A673 (cell line): ENCODE results near the gene SMIM45.

Source experiments
- BruUV-seq: library from RNA; stranded (reverse); fragments of 400-500 nt; replicated peaks from 2 replicates; lab custom pipeline; 2021; lab: Mats Ljungman, UMichigan
- CTCF ChIA-PET: fragments of 300-600 bp; sonication (Branson Sonifier 250); formaldehyde crosslinking; loops from one replicate; lab custom pipeline; 2022; ENCODE audit warnings: antibody characterized with exemption; lab: Charles Lee
- POLR2A ChIA-PET: fragments of 300-600 bp; sonication (Branson Sonifier 250); formaldehyde crosslinking; loops from one replicate; lab custom pipeline; 2022; ENCODE audit warnings: antibody characterized with exemption; ENCODE audit not compliant: low non-redundant PET; lab: Charles Lee
- DNase-seq: peaks from one replicate; pipeline ENCODE4 v3.0.0-alpha.2; 2015; ENCODE audit warnings: low spot score
- H3K27ac ChIP-seq: fragments of 200-600 bp; sonication (generic); 2 replicates; pipeline ENCODE4 v1.5.1; 2016; ENCODE audit warnings: mixed run types, low read depth, mild to moderate bottlenecking, mixed read lengths, antibody characterized with exemption, low read length; ENCODE audit not compliant: poor library complexity, severe bottlenecking
- H3K27me3 ChIP-seq: fragments of 200-600 bp; sonication (generic); replicated peaks from 2 replicates; pipeline ENCODE4 v1.6.1; 2017; ENCODE audit warnings: mixed run types, low read depth, mild to moderate bottlenecking, mixed read lengths, antibody characterized with exemption, low read length; ENCODE audit not compliant: insufficient read depth, poor library complexity
- H3K36me3 ChIP-seq: fragments of 200-600 bp; sonication (generic); 2 replicates; pipeline ENCODE4 v1.6.1; 2016; ENCODE audit warnings: mixed run types, mild to moderate bottlenecking, mixed read lengths, antibody characterized with exemption, low read length; ENCODE audit not compliant: insufficient read depth, poor library complexity, severe bottlenecking
- H3K4me1 ChIP-seq: fragments of 200-600 bp; sonication (generic); 2 replicates; pipeline ENCODE4 v1.6.1; 2017; ENCODE audit warnings: mixed run types, mild to moderate bottlenecking, mixed read lengths, antibody characterized with exemption, low read length; ENCODE audit not compliant: insufficient read depth, poor library complexity, severe bottlenecking
- H3K4me3 ChIP-seq: fragments of 200-600 bp; sonication (generic); 2 replicates; pipeline ENCODE4 v1.5.1; 2016; ENCODE audit warnings: low read depth, mixed run types, mild to moderate bottlenecking, mixed read lengths, low read length; ENCODE audit not compliant: poor library complexity, severe bottlenecking
- H3K9me3 ChIP-seq: fragments of 200-600 bp; sonication (generic); 2 replicates; pipeline ENCODE4 v1.6.1; 2016; ENCODE audit warnings: mixed run types, low read depth, mild to moderate bottlenecking, mixed read lengths, antibody characterized with exemption, low read length; ENCODE audit not compliant: poor library complexity, severe bottlenecking
- EZH2 ChIP-seq: fragments of 200-600 bp; sonication (generic); IDR thresholded peaks from 2 replicates; pipeline ENCODE4 v1.6.1; 2017; ENCODE audit warnings: borderline replicate concordance, low read depth, mild to moderate bottlenecking, mixed read lengths, antibody characterized with exemption, low read length; ENCODE audit not compliant: poor library complexity, severe bottlenecking
- intact Hi-C: fragments of 100-400 bp; cut with micrococcal nuclease; formaldehyde crosslinking; loops from one replicate; pipeline ENCODE4 v1.10.0; 2022; ENCODE audit not compliant: unreplicated experiment
- TF ChIP-seq, protein P1 (sequence below): fragments of 300-800, 200-600 bp; sonication (generic); conservative IDR thresholded peaks from 2 replicates; pipeline ENCODE4 v1.5.1; 2017; ENCODE audit warnings: low read depth, mild to moderate bottlenecking, antibody characterized with exemption, low read length, moderate library complexity, mixed read lengths

The SMIM45 gene

GRCh38 chr22:41922328-41922727, 29.6 kb upstream of the SMIM45 start:
- BruUV-seq = no TSS peak
- ChIA-PET POLR2A (no interaction called here), CTCF (interaction anchor here (0.6 kb wide), 1 partner anchor 474 kb away, joined by 6 read pairs; no protein-coding TSS in a partner anchor)
- Histone ChIP-seq H3K4me3 (no peak overlapping the region), H3K27ac (no peak overlapping the region), H3K4me1 (peaks cover 29% of the 10 kb centered on the region), H3K27me3 (no peaks in the 10 kb centered on the region), H3K36me3 (no peaks in the 10 kb centered on the region), H3K9me3 (no peaks in the 10 kb centered on the region)
- TF ChIP-seq EZH2 = no peak
- TF ChIP-seq, protein P1, sequence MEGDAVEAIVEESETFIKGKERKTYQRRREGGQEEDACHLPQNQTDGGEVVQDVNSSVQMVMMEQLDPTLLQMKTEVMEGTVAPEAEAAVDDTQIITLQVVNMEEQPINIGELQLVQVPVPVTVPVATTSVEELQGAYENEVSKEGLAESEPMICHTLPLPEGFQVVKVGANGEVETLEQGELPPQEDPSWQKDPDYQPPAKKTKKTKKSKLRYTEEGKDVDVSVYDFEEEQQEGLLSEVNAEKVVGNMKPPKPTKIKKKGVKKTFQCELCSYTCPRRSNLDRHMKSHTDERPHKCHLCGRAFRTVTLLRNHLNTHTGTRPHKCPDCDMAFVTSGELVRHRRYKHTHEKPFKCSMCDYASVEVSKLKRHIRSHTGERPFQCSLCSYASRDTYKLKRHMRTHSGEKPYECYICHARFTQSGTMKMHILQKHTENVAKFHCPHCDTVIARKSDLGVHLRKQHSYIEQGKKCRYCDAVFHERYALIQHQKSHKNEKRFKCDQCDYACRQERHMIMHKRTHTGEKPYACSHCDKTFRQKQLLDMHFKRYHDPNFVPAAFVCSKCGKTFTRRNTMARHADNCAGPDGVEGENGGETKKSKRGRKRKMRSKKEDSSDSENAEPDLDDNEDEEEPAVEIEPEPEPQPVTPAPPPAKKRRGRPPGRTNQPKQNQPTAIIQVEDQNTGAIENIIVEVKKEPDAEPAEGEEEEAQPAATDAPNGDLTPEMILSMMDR = no peak
- DNase-seq = no peak
- intact Hi-C loops = no loop called here

DNA sequence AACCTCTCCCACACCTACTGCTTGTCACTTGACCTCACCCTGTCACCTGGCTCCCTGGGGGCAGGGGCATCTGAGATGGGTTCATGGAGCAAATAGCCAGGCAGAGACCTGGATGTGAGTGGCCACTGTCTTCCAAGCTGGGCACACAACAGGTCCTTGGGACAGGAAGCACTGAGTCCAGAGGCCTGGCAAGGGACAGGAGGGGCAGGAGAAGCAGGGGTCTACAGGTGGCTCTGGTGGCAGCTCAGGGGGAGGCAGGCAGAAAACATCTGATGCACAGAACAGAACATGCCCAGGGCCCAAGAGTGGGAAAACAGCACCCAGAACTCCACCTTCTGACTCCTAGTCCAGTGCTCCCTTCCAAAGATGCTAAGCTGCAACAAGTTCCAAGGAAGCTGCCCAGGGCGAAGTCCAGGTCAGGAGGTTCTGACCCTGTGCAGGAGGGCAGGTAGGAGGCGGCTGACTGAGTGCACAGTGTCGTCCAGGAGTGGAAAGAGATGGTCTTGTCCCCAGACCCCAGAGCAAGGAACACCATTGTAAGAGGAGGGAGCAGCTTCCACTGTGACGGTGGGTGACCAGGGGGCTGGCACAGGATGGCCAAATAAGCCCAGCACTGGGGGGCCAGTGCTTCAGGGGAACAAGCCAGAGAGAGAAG, 28.9 kb upstream of the SMIM45 start:
- CTCF ChIA-PET = no interaction called here
- no peaks in the 10 kb centered on the region for H3K36me3 ChIP-seq
- no peaks in the 10 kb centered on the region for H3K9me3 ChIP-seq
- no peak overlapping the region for H3K27ac ChIP-seq
- no peak for TF ChIP-seq EZH2
- TF ChIP-seq, protein P1 = no peak
- BruUV-seq = no TSS peak
- peaks cover 22% of the 10 kb centered on the region for H3K4me1 ChIP-seq
- H3K4me3 ChIP-seq = no peak overlapping the region
- no peak for DNase-seq
- no peaks in the 10 kb centered on the region for H3K27me3 ChIP-seq
- POLR2A ChIA-PET = no interaction called here
- intact Hi-C loops = no loop called here

DNA sequence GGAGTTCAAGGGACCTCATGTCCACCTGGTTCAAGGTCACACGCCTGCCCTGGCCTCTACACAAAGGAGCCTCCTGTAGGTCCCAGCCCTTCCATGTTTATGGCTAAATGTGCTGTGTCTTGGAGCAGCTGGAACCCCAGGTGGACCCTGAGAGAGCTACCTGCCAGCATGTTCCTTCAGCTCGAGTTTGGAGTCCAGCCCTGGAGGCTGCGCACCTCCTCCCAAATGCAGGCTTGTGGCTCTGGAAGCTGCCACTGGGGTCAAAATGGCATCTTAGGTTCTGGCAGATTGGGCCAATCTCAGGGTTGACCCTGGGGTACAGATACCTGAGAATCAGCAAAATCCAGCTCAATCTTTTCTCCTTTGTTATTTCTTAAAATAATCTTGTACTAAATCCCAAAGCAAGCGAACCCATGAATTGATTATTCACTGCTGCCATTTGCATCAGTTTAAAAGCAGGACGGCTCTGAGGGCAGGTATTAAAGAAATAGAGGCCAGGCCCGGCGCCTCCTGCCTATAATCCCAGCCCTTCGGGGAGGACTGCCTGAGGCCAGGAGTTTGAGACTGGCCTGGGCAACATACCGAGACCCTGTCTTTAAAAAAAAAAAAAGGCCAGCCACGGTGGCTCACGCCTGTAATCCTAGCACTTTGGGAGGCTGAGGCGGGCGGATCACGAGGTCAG, 28.2 kb upstream of the SMIM45 start:
- Histone ChIP-seq H3K36me3 (no peaks in the 10 kb centered on the region), H3K9me3 (no peaks in the 10 kb centered on the region), H3K4me3 (no peak overlapping the region), H3K4me1 (peaks cover 15% of the 10 kb centered on the region), H3K27me3 (no peaks in the 10 kb centered on the region), H3K27ac (no peak overlapping the region)
- CTCF ChIA-PET = no interaction called here
- intact Hi-C loops = no loop called here
- no peak for DNase-seq
- TF ChIP-seq, protein P1 = no peak
- no peak for TF ChIP-seq EZH2
- POLR2A ChIA-PET = interaction anchor here (0.6 kb wide), 1 partner anchor 34 kb away, joined by 7 read pairs; no protein-coding TSS in a partner anchor
- no TSS peak for BruUV-seq
